GM19372 (cell line): ENCODE results near the gene RBM24.

Experiments
- ATAC-seq: cut with Tn5 transposase; IDR thresholded peaks from one replicate; pipeline ENCODE4 v1.9.1; 2021; ENCODE audit warnings: mild to moderate bottlenecking, low read depth, moderate library complexity; ENCODE audit not compliant: unreplicated experiment

The RBM24 gene

GRCh38 chr6:17339308-17339670 is 58.1 kb downstream of the RBM24 start:
- no peak for ATAC-seq

DNA sequence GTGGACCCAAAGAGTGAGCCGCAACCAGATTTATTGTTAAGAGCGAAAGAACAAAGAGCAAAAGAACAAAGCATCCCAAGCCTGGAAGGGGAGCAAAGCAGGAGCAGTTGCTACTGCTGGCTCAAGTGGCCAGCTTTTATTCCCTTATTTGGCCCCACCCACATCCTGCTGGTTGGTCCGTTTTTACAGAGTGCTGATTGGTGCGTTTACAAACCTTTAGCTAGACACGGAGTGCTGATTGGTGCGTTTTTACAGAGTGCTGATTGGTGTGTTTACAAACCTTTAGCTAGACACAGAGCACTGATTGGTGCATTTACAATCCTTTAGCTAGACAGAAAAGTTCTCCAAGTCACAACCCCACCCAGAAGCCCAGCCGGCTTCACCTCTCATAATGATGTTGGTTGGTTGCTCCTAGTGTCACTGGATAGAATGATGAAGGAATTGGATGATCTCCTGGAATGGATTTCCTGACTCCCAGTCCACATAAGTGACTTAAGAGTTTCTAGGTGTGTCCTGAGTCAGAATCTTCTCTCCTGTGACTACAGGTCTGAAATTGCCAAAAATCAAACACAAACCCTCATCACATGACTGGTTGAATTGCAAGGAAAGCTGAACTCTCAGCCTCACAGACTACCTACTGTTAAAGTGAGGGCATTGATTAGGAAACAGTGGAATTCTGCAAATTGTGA is 60.1 kb downstream of the RBM24 start:
- no peak for ATAC-seq

GRCh38 chr6:17341891-17342290 is 60.7 kb downstream of the RBM24 start:
- ATAC-seq = no peak

GRCh38 chr6:17343215-17343614 is 62.1 kb downstream of the RBM24 start:
- ATAC-seq = no peak
